K562 (cell line): ENCODE data around the gene SLC45A3. TPM values are rescaled to one million over a fixed set of nuclear protein-coding genes. Genes with fewer than 3 reads are reported as not detected.

Experiments used
- ARID3A ChIP-seq: IDR thresholded peaks from 2 replicates; pipeline ENCODE4 v1.6.1; 2012; ENCODE audit warnings: low read depth, low read length, improper control_type of control experiment, borderline replicate concordance
- ETV5 ChIP-seq: sonication (generic); formaldehyde crosslinking; IDR thresholded peaks from 2 replicates; pipeline ENCODE4 v1.4.0; 2020; ENCODE audit warnings: low read depth, mild to moderate bottlenecking, missing genetic modification reagents
- MEF2A ChIP-seq: IDR thresholded peaks from 2 replicates; pipeline ENCODE4 v1.6.1; 2011; ENCODE audit warnings: low read depth, mild to moderate bottlenecking, low read length, moderate library complexity; ENCODE audit not compliant: control insufficient read depth
- PCBP2 ChIP-seq: fragments of 200-400 bp; formaldehyde crosslinking; IDR thresholded peaks from 2 replicates; pipeline ENCODE4 v1.6.1; 2018; ENCODE audit warnings: low read length, low read depth, mild to moderate bottlenecking, moderate library complexity; ENCODE audit not compliant: poor library complexity, severe bottlenecking
- POLR2AphosphoS5 ChIP-seq: IDR thresholded peaks from 2 replicates; pipeline ENCODE4 v1.6.1; 2011; ENCODE audit warnings: mild to moderate bottlenecking, low read depth, low read length, moderate library complexity; ENCODE audit not compliant: control insufficient read depth, insufficient read depth
- RBBP5 ChIP-seq: fragments of 200-600 bp; sonication (generic); IDR thresholded peaks from 2 replicates; pipeline ENCODE4 v1.6.1; 2012; ENCODE audit warnings: borderline replicate concordance, mild to moderate bottlenecking, low read length, control low read depth, inconsistent platforms; ENCODE audit not compliant: insufficient read depth, poor library complexity, severe bottlenecking
- RBFOX2 ChIP-seq: fragments of 200-400 bp; formaldehyde crosslinking; IDR thresholded peaks from 2 replicates; pipeline ENCODE4 v1.6.1; 2017; ENCODE audit warnings: low read depth, mild to moderate bottlenecking, low read length, moderate library complexity
- RBM15 ChIP-seq: fragments of 200-400 bp; formaldehyde crosslinking; IDR thresholded peaks from 2 replicates; pipeline ENCODE4 v1.6.1; 2018; ENCODE audit warnings: mild to moderate bottlenecking, low read length, moderate library complexity; ENCODE audit not compliant: insufficient read depth
- SAFB ChIP-seq: fragments of 200-400 bp; formaldehyde crosslinking; IDR thresholded peaks from 2 replicates; pipeline ENCODE4 v1.6.1; 2017; ENCODE audit warnings: low read depth, low read length, borderline replicate concordance
- SNAPC5 ChIP-seq: fragments of 250-450 bp; sonication (Bioruptor Pico); IDR thresholded peaks from 2 replicates; pipeline ENCODE4 v1.8.0; 2021; ENCODE audit warnings: moderate library complexity, mild to moderate bottlenecking, inconsistent platforms
- THRAP3 ChIP-seq: fragments of 450-650 bp; IDR thresholded peaks from 2 replicates; pipeline ENCODE4 v1.6.1; 2016; ENCODE audit warnings: mild to moderate bottlenecking, inconsistent platforms, borderline replicate concordance
- ZFP1 ChIP-seq: fragments of 450-650 bp; formaldehyde crosslinking; IDR thresholded peaks from 2 replicates; pipeline ENCODE4 v1.4.0; 2020; ENCODE audit warnings: mild to moderate bottlenecking, mixed read lengths
- ZNF212 ChIP-seq: fragments of 450-650 bp; formaldehyde crosslinking; IDR thresholded peaks from 2 replicates; pipeline ENCODE4 v1.4.0; 2020; ENCODE audit warnings: mild to moderate bottlenecking
- ZNF3 ChIP-seq: fragments of 250-450 bp; sonication (Bioruptor Pico); IDR thresholded peaks from 2 replicates; pipeline ENCODE4 v1.5.0; 2021; ENCODE audit warnings: mild to moderate bottlenecking, moderate library complexity
- ZNF384 ChIP-seq: IDR thresholded peaks from 2 replicates; pipeline ENCODE4 v1.6.1; 2012; ENCODE audit warnings: low read depth, low read length, improper control_type of control experiment
- polyA plus RNA-seq, 8 experiments: library from polyadenylated mRNA; depleted of rRNA in 4 of 8; stranded (reverse) in 5 of 8; unstranded in 3 of 8; fragments of >200 nt; fragmentation: Nextera tagmentation in 2 of 8; fragmentation: Illumina TruSeq in 1 of 8; extraction: Ambion mirVana in 2 of 8; extraction: Trizol in 1 of 8; gene quantifications; 2 replicates each; pipeline versions ENCODE4 v1.2.1 to v1.2.3, GENCODE V29; 2011 to 2014; ENCODE audit warnings: inconsistent platforms in 1 of 8, missing spikeins in 1 of 8
- total RNA-seq, 7 experiments: library from RNA; depleted of rRNA in 6 of 7; stranded (reverse); fragments of >200 nt in 6 of 7; fragmentation: Illumina TruSeq in 2 of 7; extraction: Trizol in 2 of 7; gene quantifications; 2 replicates each; pipeline versions ENCODE4 v1.2.1 to v1.2.3, GENCODE V29; 2011 to 2021; ENCODE audit warnings: low replicate concordance in 1 of 7
- TF ChIP-seq, protein P1 (sequence below), 3 experiments: fragments of 200-800 bp in 1 of 3; sonication (Bioruptor generic) in 1 of 3; sonication (generic) in 1 of 3; formaldehyde crosslinking in 1 of 3; IDR thresholded peaks; 2 replicates each; pipeline versions ENCODE4 v1.6.1 to v1.8.0; 2016 to 2022; ENCODE audit warnings: mild to moderate bottlenecking in 2 of 3, missing compliant biosample characterization in 2 of 3, missing genetic modification characterization in 2 of 3, missing genetic modification reagents in 1 of 3
- TF ChIP-seq, protein P2 (sequence below): fragments of 450-650 bp; formaldehyde crosslinking; IDR thresholded peaks from 2 replicates; pipeline ENCODE4 v1.4.0; 2020; ENCODE audit warnings: mild to moderate bottlenecking, moderate library complexity
- TF ChIP-seq, protein P3 (sequence below): fragments of 250-450 bp; sonication (Bioruptor Pico); IDR thresholded peaks from 2 replicates; pipeline ENCODE4 v1.9.0; 2021; ENCODE audit warnings: mild to moderate bottlenecking, inconsistent platforms

The SLC45A3 gene
- total and polyA plus RNA-seq, 9 of the 15 experiments (the other 6 are each of a cell fraction or from before 2014, with no cell fraction given), result 0.06 to 3.3 (median 1.3) TPM

GRCh38 chr1:205680073-205680851 lies at the start of gene SLC45A3 (continued):
- TF ChIP-seq RBFOX2 (peak; percentile 56), POLR2AphosphoS5 (no peak), ZNF3 (CRISPR knock-in tag) (no peak), RBBP5 (no peak), ETV5 (CRISPR knock-in tag) (no peak), ZNF384 (no peak), RBM15 (no peak), ZFP1 (CRISPR knock-in tag) (no peak), THRAP3 (no peak), PCBP2 (no peak), SNAPC5 (CRISPR knock-in tag) (no peak), ARID3A (no peak), SAFB (peak; percentile 93), ZNF212 (CRISPR knock-in tag) (no peak), MEF2A (no peak)
- TF ChIP-seq, protein P1, sequence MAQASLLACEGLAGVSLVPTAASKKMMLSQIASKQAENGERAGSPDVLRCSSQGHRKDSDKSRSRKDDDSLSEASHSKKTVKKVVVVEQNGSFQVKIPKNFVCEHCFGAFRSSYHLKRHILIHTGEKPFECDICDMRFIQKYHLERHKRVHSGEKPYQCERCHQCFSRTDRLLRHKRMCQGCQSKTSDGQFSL (CRISPR knock-in tag; IDR thresholded peaks at IDR 0.05), result peak; percentile 82
- TF ChIP-seq, protein P1 (tag; IDR thresholded peaks at IDR 0.05), result peak in 1 of 2 experiments; percentile 80; a peak in 2 of 4 replicates
- TF ChIP-seq, protein P2, sequence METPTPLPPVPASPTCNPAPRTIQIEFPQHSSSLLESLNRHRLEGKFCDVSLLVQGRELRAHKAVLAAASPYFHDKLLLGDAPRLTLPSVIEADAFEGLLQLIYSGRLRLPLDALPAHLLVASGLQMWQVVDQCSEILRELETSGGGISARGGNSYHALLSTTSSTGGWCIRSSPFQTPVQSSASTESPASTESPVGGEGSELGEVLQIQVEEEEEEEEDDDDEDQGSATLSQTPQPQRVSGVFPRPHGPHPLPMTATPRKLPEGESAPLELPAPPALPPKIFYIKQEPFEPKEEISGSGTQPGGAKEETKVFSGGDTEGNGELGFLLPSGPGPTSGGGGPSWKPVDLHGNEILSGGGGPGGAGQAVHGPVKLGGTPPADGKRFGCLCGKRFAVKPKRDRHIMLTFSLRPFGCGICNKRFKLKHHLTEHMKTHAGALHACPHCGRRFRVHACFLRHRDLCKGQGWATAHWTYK (CRISPR knock-in tag), result no peak
- TF ChIP-seq, protein P3, sequence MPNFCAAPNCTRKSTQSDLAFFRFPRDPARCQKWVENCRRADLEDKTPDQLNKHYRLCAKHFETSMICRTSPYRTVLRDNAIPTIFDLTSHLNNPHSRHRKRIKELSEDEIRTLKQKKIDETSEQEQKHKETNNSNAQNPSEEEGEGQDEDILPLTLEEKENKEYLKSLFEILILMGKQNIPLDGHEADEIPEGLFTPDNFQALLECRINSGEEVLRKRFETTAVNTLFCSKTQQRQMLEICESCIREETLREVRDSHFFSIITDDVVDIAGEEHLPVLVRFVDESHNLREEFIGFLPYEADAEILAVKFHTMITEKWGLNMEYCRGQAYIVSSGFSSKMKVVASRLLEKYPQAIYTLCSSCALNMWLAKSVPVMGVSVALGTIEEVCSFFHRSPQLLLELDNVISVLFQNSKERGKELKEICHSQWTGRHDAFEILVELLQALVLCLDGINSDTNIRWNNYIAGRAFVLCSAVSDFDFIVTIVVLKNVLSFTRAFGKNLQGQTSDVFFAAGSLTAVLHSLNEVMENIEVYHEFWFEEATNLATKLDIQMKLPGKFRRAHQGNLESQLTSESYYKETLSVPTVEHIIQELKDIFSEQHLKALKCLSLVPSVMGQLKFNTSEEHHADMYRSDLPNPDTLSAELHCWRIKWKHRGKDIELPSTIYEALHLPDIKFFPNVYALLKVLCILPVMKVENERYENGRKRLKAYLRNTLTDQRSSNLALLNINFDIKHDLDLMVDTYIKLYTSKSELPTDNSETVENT (CRISPR knock-in tag), result 0 out of 2 replicates have a peak, but pooled peaks have one; percentile 38
